Breast epithelium (tissue), 3 donors: ENCODE data around the gene NUP205.

Experiments
- CTCF ChIP-seq, 3 donors: fragments of 450-650 bp; IDR thresholded peaks; one replicate each; pipeline ENCODE4 v1.5.1; 2016 to 2017; ENCODE audit warnings: antibody characterized with exemption in 3 of 3, mild to moderate bottlenecking in 3 of 3, moderate library complexity in 3 of 3
- POLR2A ChIP-seq: fragments of 450-650 bp; IDR thresholded peaks from one replicate; pipeline ENCODE4 v1.6.1; 2016; ENCODE audit warnings: antibody characterized with exemption, mild to moderate bottlenecking, moderate library complexity
- POLR2AphosphoS5 ChIP-seq, 3 donors: sonication (generic); formaldehyde crosslinking; IDR thresholded peaks; one replicate each; pipeline ENCODE4 v1.6.1; 2017; ENCODE audit warnings: antibody characterized with exemption in 3 of 3

DNA sequence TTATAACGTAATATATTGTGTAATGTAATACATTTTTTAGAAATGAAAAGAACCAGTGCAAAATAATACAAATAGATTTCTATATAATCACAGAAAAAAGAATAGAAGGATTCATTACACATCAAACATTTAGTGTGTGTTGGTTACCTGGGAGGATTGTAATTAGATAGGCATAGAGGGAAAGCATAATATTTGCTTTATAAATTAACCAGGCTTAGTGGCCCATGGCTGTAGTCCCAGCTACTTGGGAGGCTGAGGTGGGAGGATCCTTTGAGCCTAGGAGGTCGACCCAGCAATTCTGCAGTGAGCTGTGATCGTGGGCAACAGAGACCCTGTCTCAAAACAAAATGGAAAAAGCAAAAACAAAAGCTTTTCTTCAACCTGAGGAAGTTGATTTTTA lies 42.9 kb upstream of the NUP205 start:
- no peak for TF ChIP-seq CTCF (IDR thresholded peaks at IDR 0.05)
- TF ChIP-seq POLR2A, result no peak
- TF ChIP-seq POLR2AphosphoS5 (IDR thresholded peaks at IDR 0.05), result no peak
